Adrenal gland (tissue), 12 donors: ENCODE data around the gene TRAPPC14. TPM values are rescaled to one million over a fixed set of nuclear protein-coding genes. Genes with fewer than 3 reads are reported as not detected.
"Not testable (repeated sequence)": the region's sequence is repeated elsewhere in the genome, so short reads cannot be mapped to it uniquely, and the experiment has no call there.

ENCODE experiments used
- DNase-seq, 7 donors: peaks; one replicate each; pipeline ENCODE4 v3.0.0-alpha.2; 2019 to 2020
- H3K27ac ChIP-seq, 5 donors: fragments of 200-600 bp; sonication (generic) in 4 of 5; 1 replicate in 3 of 5; 2 replicates in 2 of 5; pipeline versions ENCODE4 v1.5.1 to v1.8.0; 2016 to 2020; ENCODE audit warnings: mild to moderate bottlenecking in 1 of 5
- H3K27me3 ChIP-seq: fragments of 200-600 bp; 2 replicates; pipeline ENCODE4 v1.8.0; 2021
- H3K36me3 ChIP-seq, 2 donors: fragments of 200-600 bp; replicated peaks in 1 of 2; 1 replicate in 1 of 2; 2 replicates in 1 of 2; pipeline versions ENCODE4 v1.5.1 to v1.8.0; 2018 to 2022
- H3K4me1 ChIP-seq, 2 donors: fragments of 200-600 bp; replicated peaks in 1 of 2; 1 replicate in 1 of 2; 2 replicates in 1 of 2; pipeline versions ENCODE4 v1.5.1 to v1.8.0; 2018 to 2021
- H3K4me3 ChIP-seq, 4 donors: fragments of 200-600 bp; sonication (generic) in 3 of 4; one replicate each; pipeline ENCODE4 v1.5.1; 2016 to 2018
- H3K9me3 ChIP-seq, 3 donors: fragments of 200-600 bp; sonication (generic) in 1 of 3; replicated peaks in 1 of 3; 1 replicate in 2 of 3; 2 replicates in 1 of 3; pipeline versions ENCODE4 v1.5.1 to v1.8.0; 2016 to 2021
- POLR2A ChIP-seq, 2 donors: fragments of 450-650 bp; IDR thresholded peaks; one replicate each; pipeline ENCODE4 v1.6.1; 2017; ENCODE audit warnings: antibody characterized with exemption in 2 of 2, mild to moderate bottlenecking in 2 of 2, moderate library complexity in 1 of 2
- WGBS, 4 donors: extraction: QIAGEN DNeasy Blood & Tissue Kit in 2 of 4; methylation state at CpG; one replicate each; pipeline versions ENCODE4 v1.1.5 to v1.1.7; 2013 to 2017; 5-methylcytosine and 5-hydroxymethylcytosine counted together
- intact Hi-C, 2 donors: fragments of 100-400 bp; cut with DNase I; formaldehyde crosslinking; loops; one replicate each; pipeline versions ENCODE4 v1.14.1 to v1.15.0; 2022 to 2023
- polyA plus RNA-seq, 3 donors: library from polyadenylated mRNA; stranded (reverse); fragments of 200-250 nt in 2 of 3; fragments of 350-450 nt in 1 of 3; fragmentation: Illumina TruSeq in 1 of 3; extraction: RNeasy Lipid Tissue Mini Kit (QIAGEN cat#74804) in 1 of 3; gene quantifications; one replicate each; pipeline ENCODE4 v1.2.3, GENCODE V29; 2013 to 2014
- total RNA-seq, 9 donors: library from RNA; depleted of rRNA in 4 of 9; stranded (reverse); fragments of >200 nt in 4 of 9; fragments of 120-200 nt in 1 of 9; fragmentation: NEBNext Ultra II Directional in 1 of 9; extraction: Animal tissue kit (Norgen Biotek cat#: 25700) in 1 of 9; gene quantifications; one replicate each; pipeline versions ENCODE4 v1.1.0 to v1.2.4, GENCODE V29; 2013 to 2023
- TF ChIP-seq, protein P1 (sequence below), 6 experiments: fragments of 450-650 bp in 4 of 6; fragments of 200-600 bp in 2 of 6; sonication (generic) in 1 of 6; IDR thresholded peaks; 1 replicate in 5 of 6; 2 replicates in 1 of 6; pipeline versions ENCODE4 v1.5.1 to v1.8.0; 2016 to 2021; ENCODE audit warnings: antibody characterized with exemption in 6 of 6, mild to moderate bottlenecking in 2 of 6, moderate library complexity in 1 of 6
- donor health status: healthy with polysubstance abuse.
- donor health status: Bipolar disorder and iron deficiency.
- donor health status: DM: yes; HTN: yes; CAD: no.
- donor health status: DM: no; HTN: no; CAD: no.
- donor health status: DM: no; HTN: no; CAD: no.
- donor health status: DM: yes; HTN: yes; CAD: no.

TRAPPC14 gene
- total and polyA plus RNA-seq, 12 donors = 4.3 to 57.7 (median 17.5) TPM

DNA sequence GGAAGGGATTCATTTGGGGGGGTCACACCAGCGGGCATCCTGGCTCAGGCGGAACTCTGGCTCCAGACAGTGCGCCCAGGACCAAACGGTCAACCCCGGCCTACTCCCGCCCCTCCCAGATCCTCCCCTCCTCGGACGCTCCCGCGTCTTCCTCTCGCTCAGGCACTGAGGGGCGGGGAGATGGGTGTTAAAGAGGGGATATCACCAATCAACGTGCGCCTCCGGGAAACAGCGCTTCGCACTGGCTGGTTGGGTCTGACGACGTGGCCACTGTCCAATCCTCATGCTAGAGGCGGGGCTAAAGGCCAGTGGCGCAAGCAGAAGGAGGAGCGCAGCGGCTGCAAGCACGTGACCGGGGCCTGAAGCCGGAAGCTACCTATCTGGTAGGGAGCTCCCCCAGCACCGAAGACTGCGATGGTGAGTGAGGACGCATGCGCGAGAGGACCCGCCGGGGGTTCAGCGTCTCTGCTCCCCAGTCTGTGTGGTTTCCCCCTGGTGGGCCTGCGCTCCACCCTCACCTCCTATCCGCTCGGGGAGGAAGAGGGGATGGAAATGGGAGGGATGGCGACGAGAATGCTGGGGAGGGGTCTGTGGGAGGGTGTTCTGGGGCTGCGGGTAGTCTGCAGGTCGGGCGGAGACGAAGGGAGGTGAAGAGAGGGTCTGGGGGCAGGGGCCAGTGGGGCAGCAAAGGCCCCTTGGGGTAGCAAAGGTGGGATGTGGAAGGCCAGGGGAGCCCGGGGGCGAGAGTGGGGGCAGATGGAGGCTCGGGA lies 9.8 kb downstream of the TRAPPC14 start, which contains the start of gene LAMTOR4:
Gene LAMTOR4, plus strand, starts transcription at position 360 of the 770 bp plus-strand sequence. Its CDS starts 55 bp downstream, at position 415.
- Histone ChIP-seq H3K27me3 (no peaks in the 10 kb centered on the region), H3K4me3 (peak within 1 kb of the TSS; percentile 73 to 84 (median 78)), H3K9me3 (no peaks in the 10 kb centered on the region), H3K4me1 (peaks cover 0 to 16% of the 10 kb centered on the region in 2 donors), H3K27ac (peak within 1 kb of the TSS in 4 of 5 donors; percentile 20 to 86 (median 64)), H3K36me3 (peaks cover 0 to 7% of the 10 kb centered on the region in 2 donors)
- WGBS, 4 donors = 0 to 1% (median 0%) methylated on average over 28 to 46 of the region's 46 CpGs
- peak; percentile 98 to 100 (median 99) for DNase-seq
- intact Hi-C loops = no loop called here
- peak; percentile 33 to 71 for TF ChIP-seq POLR2A (IDR thresholded peaks at IDR 0.05)
- TF ChIP-seq, protein P1, sequence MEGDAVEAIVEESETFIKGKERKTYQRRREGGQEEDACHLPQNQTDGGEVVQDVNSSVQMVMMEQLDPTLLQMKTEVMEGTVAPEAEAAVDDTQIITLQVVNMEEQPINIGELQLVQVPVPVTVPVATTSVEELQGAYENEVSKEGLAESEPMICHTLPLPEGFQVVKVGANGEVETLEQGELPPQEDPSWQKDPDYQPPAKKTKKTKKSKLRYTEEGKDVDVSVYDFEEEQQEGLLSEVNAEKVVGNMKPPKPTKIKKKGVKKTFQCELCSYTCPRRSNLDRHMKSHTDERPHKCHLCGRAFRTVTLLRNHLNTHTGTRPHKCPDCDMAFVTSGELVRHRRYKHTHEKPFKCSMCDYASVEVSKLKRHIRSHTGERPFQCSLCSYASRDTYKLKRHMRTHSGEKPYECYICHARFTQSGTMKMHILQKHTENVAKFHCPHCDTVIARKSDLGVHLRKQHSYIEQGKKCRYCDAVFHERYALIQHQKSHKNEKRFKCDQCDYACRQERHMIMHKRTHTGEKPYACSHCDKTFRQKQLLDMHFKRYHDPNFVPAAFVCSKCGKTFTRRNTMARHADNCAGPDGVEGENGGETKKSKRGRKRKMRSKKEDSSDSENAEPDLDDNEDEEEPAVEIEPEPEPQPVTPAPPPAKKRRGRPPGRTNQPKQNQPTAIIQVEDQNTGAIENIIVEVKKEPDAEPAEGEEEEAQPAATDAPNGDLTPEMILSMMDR (IDR thresholded peaks at IDR 0.05) = peak in 1 of 6 experiments; percentile 16

- peak overlapping the region in 1 of 4 donors; percentile 76 for H3K4me3 ChIP-seq
- H3K27ac ChIP-seq = peak overlapping the region in 2 of 5 donors; percentile 68 to 69
- TF ChIP-seq POLR2A (IDR thresholded peaks at IDR 0.05) = no peak
- TF ChIP-seq, protein P1 (IDR thresholded peaks at IDR 0.05) = no peak
- H3K4me1 ChIP-seq = peaks cover 0 to 16% of the 10 kb centered on the region in 2 donors
- H3K9me3 ChIP-seq = no peaks in the 10 kb centered on the region
- 8 to 15% (median 12%) methylated on average over 14 of the region's 14 CpGs for WGBS, 4 donors
- no peaks in the 10 kb centered on the region for H3K27me3 ChIP-seq
- intact Hi-C loops = no loop called here
- no peak for DNase-seq
- peaks cover 0 to 2% of the 10 kb centered on the region in 2 donors for H3K36me3 ChIP-seq
Observed at GRCh38 chr7:100148225-100148558, 10.3 kb downstream of the TRAPPC14 start.

DNA sequence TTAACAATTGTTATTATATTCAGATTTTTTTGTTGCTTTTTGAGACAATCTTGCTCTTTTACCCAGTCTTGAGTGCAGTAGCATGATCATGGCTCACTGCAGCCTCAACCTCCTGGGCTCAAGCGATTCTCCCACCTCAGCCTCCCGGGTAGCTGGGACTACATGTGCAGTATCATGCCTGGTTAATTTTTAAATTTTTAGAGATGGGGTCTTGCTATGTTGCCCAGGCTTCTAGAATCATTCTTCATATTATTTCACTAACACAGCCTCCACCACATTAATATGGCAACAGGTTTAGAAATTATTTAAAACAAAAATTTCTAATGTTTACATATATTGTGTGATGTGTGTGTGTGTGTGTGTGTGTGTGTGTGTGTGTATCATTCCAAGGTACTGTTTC lies 11.2 kb downstream of the TRAPPC14 start:
- DNase-seq = no peak
- Histone ChIP-seq H3K4me1 (peaks cover 0 to 16% of the 10 kb centered on the region in 2 donors), H3K4me3 (no peak overlapping the region), H3K27ac (no peak overlapping the region), H3K36me3 (no peaks in the 10 kb centered on the region), H3K27me3 (no peaks in the 10 kb centered on the region), H3K9me3 (no peaks in the 10 kb centered on the region)
- TF ChIP-seq POLR2A (IDR thresholded peaks at IDR 0.05) = no peak
- TF ChIP-seq, protein P1 (IDR thresholded peaks at IDR 0.05) = no peak
- 91 to 95% (median 92%) methylated on average over 2 of the region's 2 CpGs for WGBS, 4 donors
- intact Hi-C loops = no loop called here

DNA sequence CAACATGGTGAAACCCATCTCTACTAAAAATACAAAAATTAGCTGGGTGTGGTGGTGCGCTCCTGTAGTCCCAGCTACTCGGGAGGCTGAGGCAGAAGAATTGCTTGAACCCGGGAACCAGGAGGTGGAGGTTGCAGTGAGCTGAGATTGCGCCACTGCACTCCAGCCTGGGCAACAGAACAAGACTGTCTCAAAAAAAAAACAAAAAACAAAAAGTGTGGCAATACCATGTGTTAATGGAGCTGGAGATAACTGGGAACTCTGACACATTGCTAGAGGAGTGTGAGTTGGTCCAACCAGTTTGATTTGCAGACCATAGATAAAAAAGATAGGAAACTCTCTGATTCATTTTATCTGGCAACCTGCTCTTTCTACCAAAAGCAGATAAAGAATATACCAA lies 12.2 kb downstream of the TRAPPC14 start:
- Histone ChIP-seq H3K27ac (peak overlapping the region in 1 of 5 donors; percentile 38), H3K4me1 (peaks cover 0 to 16% of the 10 kb centered on the region in 2 donors)
- H3K36me3 ChIP-seq, H3K27me3 ChIP-seq, H3K4me3 ChIP-seq, H3K9me3 ChIP-seq, intact Hi-C loops: not testable (repeated sequence)
- WGBS, 4 donors = 59 to 77% (median 65%) methylated on average over 4 of the region's 4 CpGs
- DNase-seq = peak in 3 of 7 donors; percentile 56 to 75 (median 59)
